Skeletal muscle cell (primary cell): ENCODE measurements around the gene RAD51B.
A peak's percentile ranks its signal among the peaks of the same experiment; 100 is the strongest.

ENCODE experiments used
- DNase-seq: peaks from one replicate; pipeline ENCODE4 v3.0.0-alpha.2; 2010; ENCODE audit warnings: low read depth
- H3K4me3 ChIP-seq: 2 replicates; pipeline ENCODE4 v1.5.1; 2011; ENCODE audit warnings: low read depth, mild to moderate bottlenecking, control low read depth, low read length, moderate library complexity

RAD51B gene

GRCh38 chr14:68583548-68584280 lies 764.1 kb downstream of the RAD51B start:
- no peak for DNase-seq
- H3K4me3 ChIP-seq: no peak overlapping the region

- no peak for DNase-seq
- H3K4me3 ChIP-seq: no peak overlapping the region
Measured at GRCh38 chr14:68584786-68585185, 765.2 kb downstream of the RAD51B start.

GRCh38 chr14:68585690-68586089 lies 766.1 kb downstream of the RAD51B start:
- DNase-seq: no peak
- no peak overlapping the region for H3K4me3 ChIP-seq

DNA sequence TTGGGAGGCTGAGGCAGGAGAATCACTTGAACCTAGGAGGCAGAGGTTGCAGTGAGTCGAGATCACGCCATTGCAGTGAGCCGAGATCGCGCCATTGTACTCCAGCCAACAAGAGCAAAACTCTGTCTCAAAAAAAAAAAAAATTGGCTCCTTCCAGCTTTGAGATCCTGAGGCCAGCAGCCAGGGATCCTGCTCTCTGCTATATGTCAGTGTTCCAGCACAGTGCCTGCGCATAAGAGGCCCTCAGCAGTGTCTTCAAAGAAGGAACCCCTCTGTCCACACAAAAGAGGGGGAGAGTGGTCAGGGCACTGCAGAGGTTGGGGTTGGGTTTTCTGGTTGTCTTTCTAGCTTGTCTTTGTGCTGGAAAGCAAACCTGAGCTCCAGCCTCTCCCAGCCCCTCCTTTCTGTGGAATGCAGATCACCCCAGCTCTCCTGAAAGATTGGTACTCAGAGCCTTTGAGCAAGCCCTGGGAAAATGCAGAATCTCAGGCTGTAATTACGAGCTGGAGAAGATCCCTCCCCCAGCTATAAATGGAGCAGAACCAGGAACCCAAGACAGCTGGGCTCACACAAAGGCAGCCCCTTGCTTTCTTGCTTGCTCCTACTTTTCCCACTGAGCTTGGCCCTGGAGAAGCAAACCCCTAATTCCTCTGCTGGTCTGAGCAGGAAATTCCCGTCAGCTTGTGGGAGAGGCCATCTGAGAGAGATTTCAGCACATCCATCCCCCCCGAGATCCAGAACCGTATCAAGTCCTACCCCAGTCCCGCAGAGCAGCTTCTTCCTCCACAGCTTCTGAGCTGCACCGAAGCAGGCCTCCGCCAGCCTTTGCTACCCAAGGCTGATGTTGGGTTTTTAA lies 767.5 kb downstream of the RAD51B start:
- H3K4me3 ChIP-seq: no peak overlapping the region
- DNase-seq: no peak

DNA sequence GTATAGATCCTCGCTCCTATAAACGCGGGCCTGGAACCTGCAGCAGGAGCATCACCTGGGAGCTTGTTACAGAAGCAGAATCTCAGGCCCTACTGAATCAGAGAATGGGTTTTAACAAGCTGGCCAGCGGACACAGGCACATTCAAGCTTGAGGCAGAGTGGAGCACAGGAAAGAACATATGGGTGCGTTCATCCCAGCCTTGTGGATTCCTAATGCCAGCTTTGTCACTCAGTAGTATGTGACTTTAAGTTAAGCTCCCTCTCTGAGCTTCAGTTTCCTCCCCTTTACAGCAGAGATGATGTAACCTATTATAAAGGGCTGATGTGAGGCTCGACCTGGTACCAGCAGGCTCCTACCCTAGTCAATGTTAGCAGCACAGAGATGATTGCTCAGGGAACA lies 768.4 kb downstream of the RAD51B start:
- H3K4me3 ChIP-seq: no peak overlapping the region
- DNase-seq: no peak

DNA sequence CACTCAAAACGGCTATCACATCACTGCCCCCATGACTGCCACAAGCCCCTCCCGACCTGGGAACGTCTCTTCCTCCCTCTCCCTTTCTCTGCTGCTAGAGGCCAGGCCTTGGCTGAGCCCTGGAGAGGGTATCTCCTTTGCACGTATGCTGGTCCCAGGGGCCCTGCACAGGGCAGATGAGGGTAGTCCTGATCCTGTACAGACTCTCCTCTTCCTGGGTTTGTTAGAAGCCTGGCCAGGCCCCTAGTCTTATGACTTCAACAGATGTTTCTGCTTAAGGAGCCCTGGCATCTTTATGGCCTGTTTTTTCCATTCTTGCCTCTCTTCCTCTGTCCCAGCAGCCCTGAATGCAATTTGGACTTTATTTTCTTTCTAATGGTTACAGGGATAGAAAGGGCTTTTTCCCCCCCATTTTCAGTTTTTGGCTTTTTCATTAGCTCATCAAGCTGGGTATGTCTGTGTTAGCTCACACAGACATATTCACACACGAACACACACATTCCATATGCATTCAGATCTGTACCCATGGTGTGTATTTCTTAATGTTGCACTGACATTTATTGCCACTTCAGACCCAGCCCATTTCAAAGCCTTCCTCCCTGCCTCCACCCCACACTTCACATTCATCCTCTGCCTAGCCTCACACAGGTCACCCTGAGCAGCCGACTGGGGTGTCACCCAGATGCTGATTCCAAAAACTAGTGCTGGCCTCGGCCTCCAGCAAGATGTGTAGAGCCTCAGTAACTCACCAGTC lies 770.0 kb downstream of the RAD51B start:
- peak; percentile 71 for DNase-seq

GRCh38 chr14:68590201-68590522 lies 770.6 kb downstream of the RAD51B start:
- H3K4me3 ChIP-seq: no peak overlapping the region
- no peak for DNase-seq

More for the DNA sequence above, 770.0 kb downstream of the RAD51B start:
- no peak overlapping the region for H3K4me3 ChIP-seq

DNA sequence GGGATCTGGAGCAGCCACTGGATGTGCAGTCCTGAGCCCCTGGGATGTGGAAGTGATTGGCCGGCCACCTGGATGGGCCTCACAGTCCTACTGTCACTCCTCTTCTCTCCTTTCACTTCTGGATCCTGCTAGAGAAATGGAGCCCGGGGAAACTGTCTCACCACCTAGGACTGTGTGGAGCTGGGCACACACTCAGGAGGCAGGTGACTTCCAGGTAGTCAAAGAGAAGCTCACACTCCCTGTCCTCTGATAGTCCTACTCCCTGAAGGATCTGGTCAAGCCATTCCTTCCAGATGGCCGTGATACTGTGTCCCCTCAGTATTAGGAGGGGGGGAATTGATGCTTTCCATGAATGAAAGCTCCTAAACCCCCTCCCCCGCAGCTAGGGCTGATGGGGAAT lies 772.2 kb downstream of the RAD51B start:
- no peak for DNase-seq
- no peak overlapping the region for H3K4me3 ChIP-seq

- no peak for DNase-seq
- H3K4me3 ChIP-seq: no peak overlapping the region
Measured at GRCh38 chr14:68592948-68593556, 773.5 kb downstream of the RAD51B start.

DNA sequence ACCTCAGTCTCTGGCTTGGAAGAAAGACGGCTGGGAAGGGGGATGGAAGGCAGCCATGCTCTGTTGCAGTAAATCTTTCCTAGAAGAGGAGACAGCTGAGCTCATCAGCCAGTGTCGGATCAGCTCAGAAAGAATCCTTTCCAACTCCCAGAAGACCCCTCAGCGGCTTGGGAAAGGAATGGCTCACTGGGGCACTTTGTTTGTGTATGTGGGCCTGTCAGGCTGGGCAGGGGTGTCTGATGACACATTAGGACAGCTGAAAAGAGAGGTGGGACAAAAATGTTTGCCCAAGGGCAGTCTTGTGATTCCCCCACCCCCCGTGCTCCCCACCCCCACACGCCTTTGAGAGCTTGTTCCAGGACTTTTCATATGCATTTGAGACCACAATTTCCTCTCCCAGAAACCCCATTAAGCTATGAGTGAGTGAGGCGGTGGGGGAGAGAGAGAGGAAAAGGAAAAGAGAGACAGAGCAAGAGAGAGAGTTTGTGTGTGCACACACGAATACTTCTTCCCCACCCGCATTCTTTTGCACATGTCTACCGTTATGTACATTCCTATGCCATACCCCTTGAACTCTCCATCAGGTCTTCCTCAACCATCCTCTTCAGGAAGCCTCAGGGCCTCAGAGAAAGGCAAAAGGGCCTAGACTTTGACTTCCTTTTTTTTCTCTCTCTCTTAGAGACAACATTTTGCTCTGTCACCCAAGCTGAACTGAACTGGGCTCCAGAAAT lies 774.4 kb downstream of the RAD51B start:
- H3K4me3 ChIP-seq: no peak overlapping the region
- peak; percentile 93 for DNase-seq

DNA sequence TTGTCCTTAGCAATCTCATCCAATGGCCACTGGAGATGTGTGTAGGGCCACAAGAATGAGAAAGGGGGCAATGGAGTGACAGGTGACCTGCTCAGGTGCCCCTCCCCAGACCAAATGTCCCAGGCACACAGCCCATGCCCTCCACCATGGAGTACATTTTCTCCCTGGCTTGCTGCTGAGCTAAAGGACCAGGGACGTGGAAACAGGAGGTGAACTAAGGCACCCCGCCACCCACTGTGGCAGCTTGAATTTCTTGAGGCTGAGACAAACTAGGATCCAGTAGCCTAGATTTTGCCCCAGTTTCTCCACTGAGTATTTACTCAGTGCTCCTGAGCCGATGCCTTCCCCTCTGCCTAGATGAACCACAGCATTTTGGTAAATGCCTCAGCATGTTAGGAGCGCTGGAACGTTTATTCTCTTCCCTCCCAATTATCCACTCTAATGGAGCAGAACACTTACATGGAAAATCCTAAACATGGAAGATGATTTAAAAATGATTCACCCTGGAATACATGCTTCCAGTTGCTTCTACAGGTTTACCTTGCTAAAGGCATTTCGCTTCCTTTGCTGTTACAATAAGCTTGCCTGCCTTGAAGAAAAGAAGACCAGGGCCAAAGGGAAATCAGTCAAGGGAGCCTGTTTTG lies 775.3 kb downstream of the RAD51B start:
- no peak overlapping the region for H3K4me3 ChIP-seq
- DNase-seq: no peak

DNA sequence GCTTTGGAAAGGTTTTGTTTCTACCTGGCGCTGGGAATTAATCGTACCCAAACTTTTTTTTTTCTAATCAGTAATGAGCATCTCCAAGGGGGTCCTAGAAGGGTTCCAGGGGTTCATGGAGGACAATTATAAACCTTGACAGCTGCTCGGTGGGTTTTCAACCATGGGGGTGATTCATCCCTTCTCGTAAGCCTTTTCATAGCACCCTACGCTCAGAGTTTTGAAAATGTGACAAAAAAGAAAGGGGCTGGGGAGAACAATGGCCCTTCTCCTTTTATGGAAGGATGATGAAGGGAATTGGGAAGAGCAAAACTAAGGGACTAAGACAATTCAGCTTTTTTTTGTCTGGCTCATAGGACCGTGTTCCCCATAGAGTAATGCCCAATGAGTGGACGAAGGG lies 776.6 kb downstream of the RAD51B start:
- H3K4me3 ChIP-seq: no peak overlapping the region
- DNase-seq: no peak

GRCh38 chr14:68596701-68597100 lies 777.1 kb downstream of the RAD51B start:
- DNase-seq: no peak
- H3K4me3 ChIP-seq: no peak overlapping the region

DNA sequence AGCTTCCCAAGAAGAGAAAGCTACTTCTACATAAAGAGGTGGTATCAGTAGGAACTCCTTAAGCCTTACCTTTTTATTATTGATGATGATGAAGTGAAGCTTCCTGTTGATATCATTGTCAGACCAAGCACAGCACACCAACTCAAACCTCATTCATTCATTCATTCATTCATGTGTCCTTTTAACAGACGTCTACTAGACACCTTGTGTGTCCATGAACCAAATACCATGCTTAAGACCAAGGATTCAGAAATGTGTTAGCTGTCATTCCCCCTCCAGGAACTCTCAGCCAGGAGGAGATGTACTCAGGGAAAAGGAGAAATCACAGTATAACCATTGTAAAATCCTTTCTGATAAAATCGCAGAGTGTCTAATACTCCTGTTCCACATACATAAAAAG lies 778.5 kb downstream of the RAD51B start:
- no peak overlapping the region for H3K4me3 ChIP-seq
- DNase-seq: no peak

- H3K4me3 ChIP-seq: no peak overlapping the region
- peak; percentile 88 for DNase-seq
Measured at GRCh38 chr14:68598621-68599447, 779.3 kb downstream of the RAD51B start.

DNA sequence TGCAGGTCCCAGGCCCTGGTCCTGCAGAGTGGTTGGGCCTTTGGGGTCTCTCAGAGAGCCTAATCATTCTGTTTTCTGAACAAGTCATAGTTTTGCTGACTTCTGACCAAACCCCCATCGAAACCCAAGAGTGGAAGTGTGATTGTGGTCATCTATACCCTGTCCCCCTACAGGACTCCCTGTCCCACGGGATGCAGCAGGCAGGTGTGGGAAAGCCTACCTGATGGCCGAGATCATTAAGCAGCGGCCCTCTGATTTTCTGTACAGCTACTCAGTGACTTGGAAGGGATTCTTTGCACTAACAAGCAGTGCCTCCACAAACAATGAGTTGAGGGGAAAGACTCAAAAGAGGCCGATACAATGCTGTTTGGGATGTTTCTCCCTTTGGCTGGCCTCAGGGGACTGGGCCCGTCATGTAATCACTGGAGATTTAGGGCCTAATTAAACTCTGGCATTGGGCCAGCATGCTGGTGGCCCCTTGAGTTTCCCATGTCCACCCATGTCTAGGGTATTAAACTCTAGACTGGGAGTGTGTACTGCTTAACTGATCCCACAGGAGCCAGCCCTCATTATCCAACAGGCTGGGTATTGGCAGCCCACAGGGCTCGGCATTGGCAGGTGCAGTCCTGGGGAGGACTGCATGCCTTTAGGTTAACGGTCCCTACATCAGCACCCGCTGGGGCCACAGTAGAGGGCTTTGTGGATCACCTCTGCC lies 780.5 kb downstream of the RAD51B start:
- DNase-seq: no peak
- H3K4me3 ChIP-seq: no peak overlapping the region

DNA sequence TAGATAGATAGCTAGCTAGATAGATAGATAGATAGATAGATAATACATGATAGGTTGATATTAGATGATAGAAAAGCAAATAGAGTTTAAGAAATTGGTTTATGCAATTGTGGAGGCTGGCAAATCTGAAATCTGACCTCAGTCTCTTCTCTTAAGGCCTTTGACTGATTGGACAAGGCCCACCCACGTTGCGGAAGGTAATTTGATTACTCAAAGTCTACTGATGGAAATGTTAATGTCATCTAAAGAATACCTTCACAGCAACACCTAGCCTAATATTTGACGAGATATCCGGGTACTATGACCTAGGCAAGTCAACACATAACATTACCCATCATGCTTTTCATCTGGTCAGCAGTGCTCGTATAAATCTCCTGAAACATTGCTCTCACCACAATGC lies 782.9 kb downstream of the RAD51B start:
- H3K4me3 ChIP-seq: no peak overlapping the region
- no peak for DNase-seq
